ENCODE results near the gene KLHL3.

Gene KLHL3

DNA sequence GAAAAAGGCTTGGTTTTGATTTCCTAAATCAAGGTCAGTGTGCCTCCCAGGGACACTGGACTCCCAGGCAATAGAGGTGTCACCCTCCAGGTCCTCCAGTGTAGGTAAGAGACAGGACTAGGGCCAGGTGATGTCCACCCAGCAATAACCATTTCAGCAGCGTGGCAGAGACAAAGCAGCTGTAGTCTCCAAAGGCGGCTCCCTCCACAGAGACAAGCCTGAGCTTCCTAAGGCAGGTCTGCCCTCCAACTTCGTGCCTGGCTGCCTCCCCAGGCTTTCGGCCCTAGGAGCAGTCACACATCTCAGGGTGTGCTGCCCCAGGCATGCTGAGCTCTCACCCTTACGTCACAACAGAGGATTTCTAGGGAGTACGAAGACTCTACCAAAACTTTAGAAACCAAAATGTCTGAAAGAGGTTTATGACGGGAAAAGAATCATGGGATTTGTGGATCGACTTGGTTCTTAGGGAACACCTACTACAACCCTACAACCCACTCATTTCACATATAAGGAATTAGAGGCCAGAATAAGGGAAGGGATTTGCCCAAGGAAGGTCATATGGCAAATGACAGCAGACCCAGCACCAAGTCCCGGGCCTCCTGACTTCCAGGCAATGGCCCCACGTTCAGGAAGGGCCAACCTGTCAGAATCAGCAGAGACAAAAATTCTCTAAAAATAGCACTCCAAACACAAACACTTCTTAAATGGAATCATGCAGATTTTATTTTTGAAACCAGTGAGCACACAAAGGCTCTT lies 105.5 kb downstream of the KLHL3 start:
- no peak for DNase-seq

DNA sequence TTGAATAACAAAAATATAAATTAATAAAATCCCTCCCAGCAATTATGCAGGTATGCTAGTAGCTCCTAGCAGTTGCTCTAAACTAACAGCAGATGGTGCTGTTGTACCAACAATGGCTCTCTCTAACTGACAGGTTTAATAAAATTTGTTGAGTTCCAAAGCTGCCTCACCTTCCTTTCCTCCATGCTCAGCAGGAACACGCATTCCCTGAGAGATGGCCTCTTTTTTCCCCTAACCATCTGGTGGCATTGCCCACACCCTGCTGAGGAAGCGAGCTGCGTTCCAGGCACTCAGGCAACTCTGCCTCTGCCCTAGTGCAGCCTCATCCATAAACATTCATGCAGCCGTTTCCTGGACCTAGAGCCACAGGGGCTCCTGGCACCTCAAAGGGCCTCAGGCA lies 106.2 kb downstream of the KLHL3 start:
- DNase-seq, result no peak

DNA sequence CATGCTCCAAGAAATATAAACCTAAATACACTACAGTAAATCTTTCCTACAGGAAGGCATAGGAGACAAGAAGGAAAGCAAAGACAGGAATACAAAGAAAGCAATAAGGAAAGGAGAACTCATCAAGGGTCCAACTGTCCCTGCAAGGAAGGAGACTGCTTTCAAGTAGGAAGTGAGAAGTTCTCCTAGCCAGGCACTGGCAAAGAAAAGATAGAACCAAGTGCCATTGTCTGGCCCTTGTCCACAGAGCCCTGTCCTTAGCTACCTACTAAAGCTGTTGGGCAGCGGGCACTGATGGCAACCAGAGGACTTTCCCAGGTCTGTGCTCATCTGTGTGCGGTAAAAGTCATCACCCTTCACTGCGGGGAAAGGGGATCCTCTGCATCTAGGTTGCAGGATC lies 108.2 kb downstream of the KLHL3 start:
- no peak for DNase-seq

DNA sequence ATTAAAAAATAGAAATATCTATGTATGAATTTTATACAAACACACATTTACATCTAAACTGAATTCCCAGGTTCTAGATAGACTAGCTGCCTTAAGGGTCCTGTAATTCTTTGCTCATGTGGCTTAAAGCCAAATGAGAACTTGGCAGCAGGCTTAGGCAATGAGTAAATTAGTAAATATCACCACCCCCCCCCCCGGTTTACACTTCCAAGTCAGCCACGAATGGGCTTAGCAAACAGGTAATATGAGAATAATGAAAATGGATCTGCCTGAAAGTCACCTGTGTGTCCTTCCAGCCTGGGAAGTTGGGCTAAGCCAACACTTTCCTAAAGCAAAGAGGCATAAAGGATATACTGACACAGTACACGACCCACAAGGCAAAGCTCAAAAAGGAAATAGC lies 108.6 kb downstream of the KLHL3 start:
- DNase-seq, result no peak

DNA sequence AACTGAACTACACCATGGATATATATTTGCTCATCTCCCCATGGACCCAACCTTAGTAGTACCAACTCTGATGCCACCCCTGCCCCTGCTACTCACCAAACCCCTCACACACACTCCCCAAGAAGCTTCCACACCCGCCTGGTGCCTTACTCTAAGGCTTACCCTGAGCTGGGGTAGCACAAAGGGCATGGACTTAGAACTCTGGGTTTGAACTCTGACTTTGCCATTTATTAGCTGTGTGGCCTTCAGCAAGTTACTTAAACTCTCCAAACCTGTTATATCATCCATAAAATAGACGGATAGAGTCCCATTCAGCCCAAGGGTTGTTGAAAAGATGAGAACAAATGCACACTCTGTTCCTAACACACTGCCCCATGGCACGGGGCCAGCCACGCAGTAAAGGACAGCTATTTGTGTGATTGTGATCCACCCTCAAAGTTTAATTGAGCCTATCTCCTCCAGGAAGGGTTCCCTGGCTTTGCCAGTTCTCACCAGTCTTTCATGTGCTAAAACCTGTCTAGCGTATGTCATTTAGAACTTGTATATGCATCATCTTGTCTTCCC lies 111.0 kb downstream of the KLHL3 start:
- DNase-seq, result no peak

DNA sequence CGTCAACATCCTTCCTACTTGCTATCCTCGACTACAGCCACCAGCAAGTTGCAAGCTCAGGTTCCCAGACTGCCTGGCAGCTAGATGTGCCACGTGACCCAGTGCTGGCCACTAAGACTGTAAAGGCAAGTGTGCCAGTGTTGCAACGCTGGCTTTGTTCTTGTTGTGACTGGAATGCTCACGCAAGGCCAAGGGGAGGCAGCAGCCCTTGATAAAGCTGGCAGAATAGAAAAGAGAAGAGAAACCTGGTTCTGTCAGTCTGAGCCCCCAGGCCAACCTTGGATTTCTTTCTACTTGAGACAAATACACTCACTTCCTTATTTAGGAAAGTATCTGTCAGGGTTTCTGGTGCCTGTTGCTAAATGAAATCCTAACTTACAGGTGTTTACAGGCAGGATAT lies 113.0 kb downstream of the KLHL3 start:
- DNase-seq, result no peak

DNA sequence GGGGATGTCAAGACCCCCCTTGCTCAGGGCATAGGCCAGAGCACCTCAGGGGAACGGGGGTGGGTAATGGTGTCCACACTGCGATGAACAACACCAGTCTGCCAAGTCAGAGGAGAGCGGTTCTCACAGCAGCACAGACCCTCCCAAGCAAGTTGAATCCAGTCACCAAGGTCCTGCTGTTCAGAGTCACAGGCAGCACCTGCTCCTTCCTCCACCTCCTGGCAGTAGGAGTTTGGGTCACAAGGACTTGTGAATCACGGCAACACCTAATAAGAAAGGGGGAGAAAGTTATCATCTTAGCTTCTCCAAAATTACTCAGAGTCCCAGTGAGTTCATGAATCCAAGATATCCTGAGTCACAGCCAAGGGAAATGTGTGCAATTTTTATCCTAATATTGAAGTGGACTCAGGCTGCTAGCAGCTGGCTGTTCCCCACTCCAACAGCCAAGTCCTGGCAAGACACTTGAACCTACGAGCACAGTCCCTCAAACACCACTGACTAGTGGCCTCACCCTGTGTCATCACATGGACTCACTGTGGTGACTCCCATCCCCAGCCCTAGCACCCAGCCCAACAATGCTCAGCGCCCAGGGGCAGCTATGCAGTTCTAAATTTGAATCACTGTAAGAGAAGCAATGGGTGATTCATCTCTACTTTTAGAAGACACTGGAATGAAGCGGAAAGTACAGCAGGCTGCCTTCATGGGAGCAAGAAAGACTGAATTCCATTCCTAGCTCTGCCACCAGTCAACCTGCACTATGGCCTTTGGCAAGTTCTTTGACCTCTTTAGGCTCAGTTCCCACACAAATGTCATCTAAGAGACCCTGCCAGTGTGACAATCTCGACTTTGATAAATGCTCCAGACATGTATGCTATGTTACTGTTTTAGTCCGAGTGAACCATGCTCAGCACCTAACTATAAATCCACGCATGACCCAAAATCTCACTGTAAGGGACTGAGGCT lies 113.7 kb downstream of the KLHL3 start:
- DNase-seq, result peak; percentile 62

DNA sequence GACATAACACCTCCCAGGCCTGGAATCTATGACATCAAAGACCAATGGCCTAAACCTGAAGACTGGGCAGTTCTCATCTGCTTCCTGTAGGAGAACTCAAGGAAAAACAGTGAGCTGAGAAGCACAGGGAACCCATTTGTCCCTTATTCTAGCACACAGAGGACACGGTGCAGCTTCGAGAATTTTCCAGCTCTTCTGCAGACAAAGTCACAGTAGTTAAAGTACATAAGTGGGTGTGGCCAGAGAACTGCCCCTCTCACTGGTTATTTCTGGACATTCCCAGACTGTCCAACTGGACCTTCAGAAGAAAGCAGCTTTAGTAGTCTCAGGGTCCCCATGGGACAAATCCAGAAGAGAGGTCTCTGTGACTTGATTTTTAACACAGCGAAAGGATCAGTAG lies 114.6 kb downstream of the KLHL3 start:
- no peak for DNase-seq

DNA sequence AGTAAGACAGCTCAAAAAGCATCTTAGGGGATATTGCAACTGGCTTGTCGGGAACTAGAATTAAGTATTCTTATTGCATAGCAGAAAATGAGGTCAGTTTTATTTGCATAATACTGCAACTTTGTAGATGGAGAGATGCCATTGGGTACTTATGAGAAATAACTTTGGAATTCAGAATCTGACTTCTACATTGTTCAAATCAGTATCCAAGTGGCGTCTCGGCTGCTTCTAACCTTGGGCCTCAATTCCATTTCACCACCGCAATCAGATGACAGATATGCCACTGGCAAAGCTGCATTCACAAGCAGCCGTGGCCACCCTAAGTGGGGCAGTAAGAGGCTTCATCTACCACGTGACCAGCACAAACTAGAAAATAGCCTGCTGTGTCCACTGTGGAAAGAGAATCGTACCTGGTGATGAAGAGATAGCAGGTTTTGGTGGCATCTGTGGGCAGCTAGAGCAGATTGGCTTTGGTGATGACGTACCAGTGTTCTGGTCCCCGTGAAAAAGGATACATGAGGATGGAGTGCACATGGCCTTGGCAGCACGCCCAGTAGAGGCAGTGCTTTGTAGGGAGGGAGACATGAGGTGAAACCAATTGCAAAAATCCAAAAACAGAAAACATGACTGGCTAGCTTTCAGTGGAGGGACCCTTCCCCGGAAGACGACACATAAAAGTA lies 116.6 kb downstream of the KLHL3 start:
- DNase-seq, result peak; percentile 65

DNA sequence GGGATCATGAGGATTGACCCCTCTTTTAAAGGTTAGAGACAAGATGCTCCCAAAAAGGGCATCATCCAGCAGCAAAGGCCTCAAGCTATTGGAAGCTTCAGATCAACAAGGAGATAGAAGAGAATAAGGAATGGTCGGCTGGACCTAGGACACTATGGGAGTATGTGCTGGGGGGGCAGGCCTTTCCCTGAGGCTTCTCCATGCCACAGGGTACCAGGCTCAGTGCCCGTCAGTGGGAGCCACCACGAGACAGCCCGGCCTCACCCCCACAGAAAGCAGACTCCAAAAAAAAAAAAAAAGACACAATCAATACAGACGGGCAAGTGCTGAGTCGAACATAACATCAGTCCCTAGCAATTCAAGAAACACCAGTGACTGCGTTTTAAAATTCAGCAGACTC lies 117.4 kb downstream of the KLHL3 start:
- DNase-seq, result no peak

DNA sequence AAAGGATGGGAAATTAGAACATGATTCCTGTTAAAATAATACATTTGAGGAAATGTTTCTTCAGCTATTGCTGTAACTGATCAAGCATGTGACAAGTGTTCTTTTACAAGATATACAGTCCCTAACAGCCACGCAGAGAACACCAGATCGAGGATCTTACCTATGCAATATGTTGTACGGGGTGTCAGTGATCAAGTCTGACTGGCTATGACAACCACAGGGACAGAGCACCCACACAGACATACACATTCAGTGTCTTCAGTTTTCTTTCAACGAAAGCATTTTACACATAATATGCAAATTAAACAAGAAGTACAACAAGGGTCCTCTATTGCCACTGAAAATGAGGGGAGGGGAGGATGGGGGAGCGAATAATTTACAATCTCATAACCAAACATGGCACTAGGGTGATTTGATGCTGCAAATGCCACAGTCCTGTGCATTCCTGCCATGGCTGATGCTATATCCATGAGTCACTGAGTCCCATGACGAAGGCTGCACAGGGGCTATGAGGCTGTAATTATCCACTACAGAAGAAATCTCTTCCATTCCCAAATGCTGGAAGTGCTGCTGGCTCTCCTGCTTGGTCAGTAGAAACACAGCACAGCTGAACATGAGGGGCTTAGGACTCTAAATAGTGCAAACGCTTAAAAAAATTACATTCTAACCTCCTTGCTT lies 118.2 kb downstream of the KLHL3 start:
- no peak for DNase-seq

DNA sequence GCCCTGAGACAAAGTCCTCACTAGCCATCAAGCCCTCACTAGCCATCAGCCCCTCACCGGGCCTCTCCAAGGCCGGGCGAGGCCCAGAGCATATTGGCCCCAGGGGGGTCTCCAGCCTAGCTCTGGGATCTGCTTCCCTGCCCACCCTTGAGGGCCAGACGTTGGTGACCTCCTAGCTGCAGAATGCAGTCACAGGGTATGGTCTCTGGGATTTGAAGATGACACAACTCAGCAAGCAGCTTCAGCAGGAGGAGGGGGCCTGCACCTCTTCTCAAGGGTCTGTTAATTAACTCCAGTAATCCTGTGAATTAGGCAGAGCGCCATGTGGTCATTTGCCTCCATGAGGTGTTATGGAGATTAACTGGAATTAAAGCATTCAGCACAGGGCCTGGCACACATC lies 119.8 kb downstream of the KLHL3 start:
- no peak for DNase-seq

DNA sequence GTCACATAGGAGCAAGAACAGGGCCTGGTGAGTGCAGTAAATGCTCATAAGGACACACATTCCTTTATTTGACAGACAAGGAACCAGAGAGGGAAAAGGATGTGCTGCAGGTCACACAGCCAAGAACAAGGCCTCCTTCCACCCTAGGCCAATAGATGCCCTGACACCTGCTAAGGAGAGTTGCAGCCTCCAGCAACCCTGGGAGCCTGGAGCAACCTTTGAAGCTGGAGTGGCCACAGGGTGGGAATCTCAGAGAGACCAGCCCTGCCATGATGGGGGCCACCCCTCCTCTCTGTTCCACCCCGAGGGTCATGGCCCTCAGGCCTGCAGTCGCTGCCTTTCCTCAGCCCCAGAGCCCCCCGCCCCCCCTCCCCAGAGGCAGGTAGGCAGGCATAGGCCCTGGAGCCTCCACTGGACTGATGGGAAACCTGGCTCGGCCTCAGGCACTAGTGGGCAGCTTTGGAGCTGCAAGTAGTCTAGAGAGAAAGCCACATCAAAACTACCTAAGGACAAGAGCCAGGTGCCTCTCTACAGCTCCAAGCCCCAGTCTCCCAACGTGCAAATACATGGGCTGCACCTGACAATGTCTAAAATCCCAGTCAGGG lies 120.6 kb downstream of the KLHL3 start:
- DNase-seq, result no peak

DNA sequence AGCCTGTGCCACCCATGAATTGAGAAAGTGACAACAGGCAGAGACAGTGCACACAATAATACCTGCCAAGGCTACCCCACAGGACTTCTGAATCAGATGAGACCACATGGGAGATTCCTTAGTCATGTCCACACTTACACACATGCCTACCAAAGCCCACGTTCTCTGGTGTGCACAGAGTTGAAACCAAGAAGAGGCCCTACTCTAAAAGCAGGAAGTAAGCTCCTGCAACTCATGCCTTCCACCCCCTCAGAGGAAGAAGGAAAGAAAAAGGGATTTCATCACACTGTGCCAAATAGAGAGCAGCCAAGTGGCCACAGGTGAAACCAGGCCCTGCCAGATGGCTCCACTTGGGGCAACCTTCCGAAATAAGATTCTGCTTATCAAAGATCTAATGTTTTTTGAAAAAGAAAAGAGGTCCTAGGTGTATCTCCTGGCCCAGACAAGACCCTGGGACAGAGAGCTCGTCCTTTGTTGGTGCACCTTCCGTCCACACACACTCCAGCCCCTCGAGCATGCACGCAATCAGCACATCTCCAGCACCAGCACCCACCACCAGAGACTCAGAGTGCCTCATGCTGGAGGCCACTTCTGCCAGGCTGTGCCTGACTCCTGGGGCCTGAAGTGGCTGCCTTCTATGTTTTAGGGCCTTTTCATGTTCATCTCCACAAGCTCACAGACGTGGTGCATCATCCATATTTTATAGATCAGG lies 122.2 kb downstream of the KLHL3 start:
- DNase-seq, result no peak

DNA sequence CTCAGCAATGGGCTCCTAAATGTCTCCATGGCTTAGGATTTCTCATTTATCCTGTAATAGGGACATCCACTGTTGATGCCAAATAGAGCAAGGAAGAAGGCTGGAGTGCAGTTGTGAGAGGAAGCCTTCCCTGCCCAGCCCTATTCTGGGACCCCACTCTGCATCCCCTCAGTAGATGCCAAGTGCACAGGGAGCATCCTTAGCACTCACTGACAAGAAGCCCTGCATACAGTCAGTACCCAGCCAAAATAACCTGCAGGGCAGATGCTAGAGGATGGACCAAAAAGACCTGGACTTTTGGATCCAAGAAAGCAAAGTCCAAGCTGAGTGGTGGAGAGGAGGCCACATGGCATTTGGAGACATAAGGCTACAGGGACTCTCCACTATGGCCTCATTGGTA lies 123.3 kb downstream of the KLHL3 start:
- no peak for DNase-seq

DNA sequence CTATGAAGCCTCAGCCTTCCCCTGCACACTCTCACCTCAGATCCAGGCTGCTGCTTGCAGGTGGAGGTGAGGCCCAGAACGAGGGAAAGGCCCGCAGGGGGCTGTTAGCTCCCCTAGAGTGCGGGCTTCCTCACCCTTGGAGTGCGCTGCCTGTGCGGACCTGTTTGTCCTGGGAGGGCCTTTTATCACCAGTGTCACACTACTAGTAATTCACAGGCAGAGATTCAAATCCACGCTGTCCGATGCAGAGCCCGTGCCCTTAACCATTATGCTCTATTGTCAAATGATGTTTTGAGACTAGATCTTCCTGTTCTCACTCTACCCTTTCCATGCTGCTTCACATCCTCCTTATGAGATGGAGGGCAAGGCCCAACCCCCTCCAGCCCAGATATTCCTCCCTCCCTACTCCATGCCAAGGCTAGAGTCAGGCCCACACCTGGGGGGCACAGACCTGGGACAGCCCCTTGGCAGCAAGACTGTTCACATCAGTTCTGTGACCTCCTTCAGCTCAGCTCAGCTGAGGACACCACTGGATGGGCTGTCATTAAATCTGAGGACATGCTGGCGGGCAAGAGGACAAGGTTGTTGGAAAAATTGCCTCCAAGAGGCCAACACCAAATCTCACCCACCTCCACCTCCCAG lies 124.0 kb downstream of the KLHL3 start:
- DNase-seq, result no peak

DNA sequence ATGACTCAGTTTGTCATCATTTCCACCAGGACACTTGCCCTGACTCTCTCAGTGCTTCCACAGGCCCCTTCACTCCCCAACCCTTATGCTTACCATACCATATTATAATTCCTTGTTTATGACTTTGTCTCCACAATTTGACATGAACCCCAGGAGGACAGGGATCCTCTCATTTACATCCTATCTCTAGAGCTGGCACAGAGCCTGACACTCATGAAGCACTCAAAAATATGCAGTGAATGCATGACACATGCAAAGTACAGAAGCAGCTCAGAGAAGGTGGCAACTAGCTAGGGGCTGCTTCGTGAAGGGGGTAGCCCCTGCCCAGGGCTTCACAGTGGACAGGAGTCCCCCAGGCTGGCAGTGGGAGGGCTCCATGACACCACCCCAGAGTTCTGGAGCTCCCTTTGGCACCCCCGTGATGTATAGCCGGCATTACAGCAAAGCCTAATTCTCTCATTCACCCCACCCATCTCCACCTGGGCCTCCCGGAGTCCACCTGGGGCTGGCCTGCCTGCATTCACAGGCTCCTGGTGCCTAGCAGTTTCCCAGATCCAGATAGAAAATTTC lies 124.8 kb downstream of the KLHL3 start:
- DNase-seq, result no peak

DNA sequence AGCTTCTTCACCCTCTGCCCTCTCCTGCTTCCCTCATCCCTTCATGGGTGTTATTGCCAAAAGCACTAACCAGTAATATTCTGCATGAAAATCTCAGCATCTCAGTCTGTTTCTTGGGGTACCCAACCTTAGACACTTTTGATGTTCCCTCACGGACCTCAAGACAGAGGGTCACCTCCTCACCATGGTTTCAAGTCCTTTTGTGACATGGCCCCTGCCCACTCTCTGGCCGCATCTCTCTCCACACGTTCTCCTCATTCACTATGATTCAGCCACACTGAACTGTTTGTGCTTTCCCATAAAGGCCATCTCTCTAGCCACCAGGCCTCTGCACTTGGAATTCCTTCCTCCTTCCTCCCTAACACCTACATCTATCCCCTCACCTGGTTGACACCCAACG lies 125.3 kb downstream of the KLHL3 start:
- DNase-seq, result no peak

DNA sequence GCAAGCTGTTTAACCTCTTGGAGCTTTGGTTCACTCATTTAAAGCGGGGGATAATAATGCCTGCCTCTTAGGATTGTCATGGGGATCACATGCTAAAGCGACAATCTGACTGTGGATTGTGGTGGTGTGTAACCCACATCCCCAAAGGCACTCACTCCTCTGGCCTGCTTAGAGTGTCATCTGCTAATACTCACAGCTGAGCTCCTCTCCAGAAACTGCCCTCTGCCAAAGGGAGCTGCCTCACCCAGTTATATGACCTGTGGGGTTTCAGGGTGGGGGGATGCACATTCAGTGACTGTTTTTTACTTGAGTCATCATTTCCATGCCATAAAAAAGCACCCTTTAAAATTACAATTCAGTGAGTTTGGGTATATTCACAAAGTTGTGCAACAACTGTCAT lies 126.8 kb downstream of the KLHL3 start:
- peak; percentile 44 for DNase-seq

DNA sequence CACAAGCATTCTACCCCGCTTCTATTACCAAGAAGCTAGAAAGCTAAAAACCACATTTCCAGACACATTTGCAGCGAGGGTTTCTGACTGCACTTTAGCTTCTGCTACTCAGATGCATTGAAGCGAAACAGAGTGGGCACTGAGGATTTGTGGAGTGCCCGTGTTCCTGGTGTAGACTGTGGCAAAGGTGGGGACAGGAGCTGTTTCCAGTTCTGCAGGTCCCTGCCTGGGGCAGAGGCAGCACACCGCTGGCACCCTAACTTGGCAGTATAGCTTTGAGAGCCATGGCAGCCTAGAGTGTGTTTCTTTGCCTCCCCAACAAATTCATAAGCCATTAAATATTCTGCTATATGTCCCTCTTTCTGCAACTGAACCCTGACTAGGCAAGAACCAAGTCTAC lies 128.1 kb downstream of the KLHL3 start:
- no peak for DNase-seq

DNA sequence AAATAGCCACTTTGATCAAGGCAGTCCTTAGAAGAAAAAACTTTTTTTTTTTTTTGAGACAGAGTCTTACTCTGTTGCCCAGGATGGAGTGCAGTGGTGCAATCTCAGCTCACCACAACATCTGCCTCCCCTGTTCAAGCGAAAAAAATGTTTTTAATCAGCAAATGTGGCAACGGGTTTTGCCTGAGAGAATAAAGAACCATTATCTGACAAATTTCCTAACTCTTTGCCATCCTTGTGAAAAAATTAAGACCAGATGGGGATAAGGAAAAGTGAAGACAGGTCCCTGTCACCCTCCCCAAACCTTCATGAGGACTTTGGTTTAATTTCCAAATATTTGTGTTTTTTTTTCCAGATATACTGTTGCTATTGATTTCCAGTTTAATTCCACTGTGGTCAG lies 129.5 kb downstream of the KLHL3 start:
- no peak for DNase-seq

All from T1000 (cell line).